ENCODE measurements around the gene GTF3A.

DNA sequence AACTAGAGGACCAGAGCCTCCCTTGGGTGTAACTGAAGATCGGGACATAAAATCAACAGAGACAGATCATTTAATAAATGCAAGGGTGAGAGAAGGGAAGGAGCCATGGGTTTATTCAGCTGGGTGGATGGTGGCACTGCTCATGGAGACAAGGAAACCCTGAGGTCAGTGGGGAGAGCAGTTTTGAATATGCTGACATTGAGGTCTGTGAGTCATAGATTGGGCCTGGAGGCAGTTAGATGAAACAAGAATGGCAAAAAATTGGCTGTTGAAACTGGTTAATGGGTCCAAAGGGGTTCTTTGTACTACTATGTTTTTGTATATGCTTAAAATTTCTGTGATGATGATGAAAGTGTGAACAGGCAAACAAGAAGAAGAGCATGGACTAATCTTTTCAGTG is 5.1 kb upstream of the GTF3A start:
- TF ChIP-seq, protein P1, sequence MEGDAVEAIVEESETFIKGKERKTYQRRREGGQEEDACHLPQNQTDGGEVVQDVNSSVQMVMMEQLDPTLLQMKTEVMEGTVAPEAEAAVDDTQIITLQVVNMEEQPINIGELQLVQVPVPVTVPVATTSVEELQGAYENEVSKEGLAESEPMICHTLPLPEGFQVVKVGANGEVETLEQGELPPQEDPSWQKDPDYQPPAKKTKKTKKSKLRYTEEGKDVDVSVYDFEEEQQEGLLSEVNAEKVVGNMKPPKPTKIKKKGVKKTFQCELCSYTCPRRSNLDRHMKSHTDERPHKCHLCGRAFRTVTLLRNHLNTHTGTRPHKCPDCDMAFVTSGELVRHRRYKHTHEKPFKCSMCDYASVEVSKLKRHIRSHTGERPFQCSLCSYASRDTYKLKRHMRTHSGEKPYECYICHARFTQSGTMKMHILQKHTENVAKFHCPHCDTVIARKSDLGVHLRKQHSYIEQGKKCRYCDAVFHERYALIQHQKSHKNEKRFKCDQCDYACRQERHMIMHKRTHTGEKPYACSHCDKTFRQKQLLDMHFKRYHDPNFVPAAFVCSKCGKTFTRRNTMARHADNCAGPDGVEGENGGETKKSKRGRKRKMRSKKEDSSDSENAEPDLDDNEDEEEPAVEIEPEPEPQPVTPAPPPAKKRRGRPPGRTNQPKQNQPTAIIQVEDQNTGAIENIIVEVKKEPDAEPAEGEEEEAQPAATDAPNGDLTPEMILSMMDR (conservative IDR thresholded peaks at IDR 0.05; ENCODE audit: low read depth, low read length): no peak
- no peak for TF ChIP-seq EZH2 (IDR thresholded peaks at IDR 0.05; ENCODE audit: borderline replicate concordance, low read depth, low read length, poor library complexity, severe bottlenecking)
